Posterior cingulate gyrus (tissue), 11 donors: ENCODE results near the gene HOXB3.

Experiments used
- DNase-seq, 10 donors: peaks; one replicate each; pipeline versions ENCODE4 v3.0.0 to v3.0.0-alpha.2; 2020 to 2021; ENCODE audit warnings: mixed read lengths in 3 of 10
- intact Hi-C: fragments of 100-400 bp; cut with DNase I; formaldehyde crosslinking; loops from one replicate; pipeline ENCODE4 v1.15.1; 2023

The HOXB3 gene

GRCh38 chr17:48589831-48590606 lies at the start of gene HOXB3:
Gene HOXB3 (minus strand): TSS chr17:48590241. CDS start chr17:48552474, 37,767 bp downstream.
- intact Hi-C loops = no loop called here
- peak in 1 of 10 donors; percentile 38 for DNase-seq

GRCh38 chr17:48639136-48639535 lies 49.1 kb upstream of the HOXB3 start:
- intact Hi-C loops = no loop called here
- DNase-seq = no peak

- intact Hi-C loops = no loop called here
- no peak for DNase-seq
These were observed 47.6 kb upstream of the HOXB3 start for GRCh38 chr17:48637323-48638260.

GRCh38 chr17:48636177-48637018 lies 46.4 kb upstream of the HOXB3 start:
- DNase-seq = peak in 3 of 10 donors; percentile 12 to 32 (median 30)
- intact Hi-C loops = no loop called here

GRCh38 chr17:48634493-48635208 lies 44.6 kb upstream of the HOXB3 start:
- intact Hi-C loops = no loop called here

GRCh38 chr17:48633266-48633677 lies 43.2 kb upstream of the HOXB3 start:
- peak in 1 of 10 donors; percentile 82 for DNase-seq
- intact Hi-C loops = no loop called here

More at GRCh38 chr17:48634493-48635208, 44.6 kb upstream of the HOXB3 start:
- no peak for DNase-seq

GRCh38 chr17:48632579-48633265 lies 42.7 kb upstream of the HOXB3 start:
- intact Hi-C loops = no loop called here
- DNase-seq = no peak

- DNase-seq = no peak
- intact Hi-C loops = no loop called here
These were observed 41.9 kb upstream of the HOXB3 start for GRCh38 chr17:48631693-48632578.

GRCh38 chr17:48630925-48631692 lies 41.1 kb upstream of the HOXB3 start:
- peak in 1 of 10 donors; percentile 67 for DNase-seq

GRCh38 chr17:48630009-48630924 lies 40.2 kb upstream of the HOXB3 start:
- intact Hi-C loops = no loop called here
- DNase-seq = peak in 1 of 10 donors; percentile 35

More at GRCh38 chr17:48630925-48631692, 41.1 kb upstream of the HOXB3 start:
- intact Hi-C loops = no loop called here

- intact Hi-C loops = no loop called here
- DNase-seq = peak in 1 of 10 donors; percentile 32
These were observed 39.3 kb upstream of the HOXB3 start for GRCh38 chr17:48629411-48629759.

GRCh38 chr17:48628649-48629410 lies 38.8 kb upstream of the HOXB3 start:
- DNase-seq = no peak
- intact Hi-C loops = no loop called here

GRCh38 chr17:48627623-48628521 lies 37.8 kb upstream of the HOXB3 start:
- DNase-seq = peak in 1 of 10 donors; percentile 52

GRCh38 chr17:48627118-48627597 lies 37.1 kb upstream of the HOXB3 start:
- DNase-seq = no peak
- intact Hi-C loops = no loop called here

More at GRCh38 chr17:48627623-48628521, 37.8 kb upstream of the HOXB3 start:
- intact Hi-C loops = no loop called here
